Esophagus muscularis mucosa (tissue), 4 donors: ENCODE measurements around the gene LBP.

ENCODE experiments used
- CTCF ChIP-seq, 3 experiments: fragments of 200-600 bp in 2 of 3; fragments of 450-650 bp in 1 of 3; sonication (generic) in 2 of 3; IDR thresholded peaks; one replicate each; pipeline ENCODE4 v1.5.1; 2017 to 2019; ENCODE audit warnings: antibody characterized with exemption in 3 of 3, mild to moderate bottlenecking in 2 of 3, moderate library complexity in 1 of 3
- EP300 ChIP-seq: sonication (generic); formaldehyde crosslinking; IDR thresholded peaks from one replicate; pipeline ENCODE4 v1.6.1; 2017; ENCODE audit warnings: antibody characterized with exemption
- POLR2A ChIP-seq: fragments of 450-650 bp; IDR thresholded peaks from one replicate; pipeline ENCODE4 v1.6.1; 2017; ENCODE audit warnings: antibody characterized with exemption, moderate library complexity, mild to moderate bottlenecking, low read depth
- POLR2AphosphoS5 ChIP-seq, 2 donors: sonication (generic); formaldehyde crosslinking; IDR thresholded peaks; one replicate each; pipeline ENCODE4 v1.6.1; 2017; ENCODE audit warnings: antibody characterized with exemption in 2 of 2

- no peak for TF ChIP-seq EP300
- TF ChIP-seq CTCF (IDR thresholded peaks at IDR 0.05), result no peak
- no peak for TF ChIP-seq POLR2A
- TF ChIP-seq POLR2AphosphoS5 (IDR thresholded peaks at IDR 0.05), result no peak
These were observed 47.0 kb downstream of the LBP start for GRCh38 chr20:38393259-38393658.
